Measurements from ENCODE around the gene CGN.

The CGN gene

DNA sequence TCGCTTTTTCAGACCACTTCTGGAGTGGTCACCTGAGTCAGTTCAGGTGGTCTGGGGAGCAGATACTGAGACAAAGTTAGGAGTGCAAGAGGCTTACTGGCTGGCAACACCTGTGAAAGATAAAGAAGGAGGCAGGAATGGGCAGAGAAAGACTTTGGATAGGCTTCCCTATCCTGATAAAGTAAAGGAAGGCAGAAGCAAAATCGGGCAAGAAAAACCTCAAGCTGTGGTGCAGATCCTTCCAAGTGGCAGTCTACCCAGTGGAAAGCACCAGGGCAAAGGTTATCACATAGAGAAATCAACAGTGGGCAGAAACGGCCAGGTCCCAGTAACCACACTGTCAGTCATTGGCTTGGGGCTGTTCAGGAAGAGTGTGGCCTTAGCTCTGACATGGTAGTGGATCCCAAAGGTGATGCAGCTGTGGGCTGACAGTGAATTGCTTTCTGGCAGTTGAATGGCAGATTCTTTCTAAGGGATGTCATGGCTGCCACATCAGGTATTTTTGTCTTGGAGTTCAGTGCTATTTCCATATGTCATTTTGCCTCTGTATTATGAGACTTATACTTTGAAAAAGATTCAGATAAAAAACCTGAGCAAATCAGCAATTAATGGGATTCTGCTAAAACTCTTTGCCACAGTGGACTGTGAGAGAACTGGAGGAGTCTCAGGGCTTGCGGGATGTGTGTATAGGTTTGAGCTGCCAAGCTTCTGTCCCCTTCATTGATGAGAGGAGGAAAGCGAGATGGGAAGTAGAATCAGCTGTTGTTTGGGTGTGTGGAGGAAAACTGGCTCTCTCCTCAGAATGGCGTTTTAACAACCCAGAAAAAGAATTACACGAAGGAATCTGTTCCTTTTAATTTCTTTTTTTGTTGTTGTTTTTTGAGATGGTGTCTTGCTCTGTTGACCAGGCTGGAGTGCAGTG lies 8.1 kb upstream of the CGN start:
- TF ChIP-seq, protein P1, sequence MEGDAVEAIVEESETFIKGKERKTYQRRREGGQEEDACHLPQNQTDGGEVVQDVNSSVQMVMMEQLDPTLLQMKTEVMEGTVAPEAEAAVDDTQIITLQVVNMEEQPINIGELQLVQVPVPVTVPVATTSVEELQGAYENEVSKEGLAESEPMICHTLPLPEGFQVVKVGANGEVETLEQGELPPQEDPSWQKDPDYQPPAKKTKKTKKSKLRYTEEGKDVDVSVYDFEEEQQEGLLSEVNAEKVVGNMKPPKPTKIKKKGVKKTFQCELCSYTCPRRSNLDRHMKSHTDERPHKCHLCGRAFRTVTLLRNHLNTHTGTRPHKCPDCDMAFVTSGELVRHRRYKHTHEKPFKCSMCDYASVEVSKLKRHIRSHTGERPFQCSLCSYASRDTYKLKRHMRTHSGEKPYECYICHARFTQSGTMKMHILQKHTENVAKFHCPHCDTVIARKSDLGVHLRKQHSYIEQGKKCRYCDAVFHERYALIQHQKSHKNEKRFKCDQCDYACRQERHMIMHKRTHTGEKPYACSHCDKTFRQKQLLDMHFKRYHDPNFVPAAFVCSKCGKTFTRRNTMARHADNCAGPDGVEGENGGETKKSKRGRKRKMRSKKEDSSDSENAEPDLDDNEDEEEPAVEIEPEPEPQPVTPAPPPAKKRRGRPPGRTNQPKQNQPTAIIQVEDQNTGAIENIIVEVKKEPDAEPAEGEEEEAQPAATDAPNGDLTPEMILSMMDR (IDR thresholded peaks at IDR 0.05; ENCODE audit: borderline replicate concordance, extremely low read depth, low read length, poor library complexity, severe bottlenecking): no peak
- no peak for TF ChIP-seq EZH2 (IDR thresholded peaks at IDR 0.05; ENCODE audit: borderline replicate concordance, low read depth, low read length, severe bottlenecking)
- no peak for DNase-seq
- no peaks in the 10 kb centered on the region for H3K36me3 ChIP-seq (ENCODE audit: insufficient read depth, low read length)
- no peak overlapping the region for H3K4me2 ChIP-seq (ENCODE audit: insufficient read depth, low read length)
- no peaks in the 10 kb centered on the region for H3K79me2 ChIP-seq (ENCODE audit: insufficient read depth, low read length)
- no peak for ATAC-seq (ENCODE audit: insufficient read depth, low read depth)
- no peaks in the 10 kb centered on the region for H3K4me1 ChIP-seq (ENCODE audit: insufficient read depth, low read length)
- H4K20me1 ChIP-seq (ENCODE audit: insufficient read depth, low read length): no peaks in the 10 kb centered on the region
- no peaks in the 10 kb centered on the region for H3K27me3 ChIP-seq (ENCODE audit: insufficient read depth, low read length, poor library complexity)
- H2AFZ ChIP-seq (ENCODE audit: low read depth, low read length): no peak overlapping the region
- H3K9ac ChIP-seq (ENCODE audit: low read depth, low read length): no peak overlapping the region
- H3K27ac ChIP-seq (ENCODE audit: low read length): no peak overlapping the region
- H3K4me3 ChIP-seq (ENCODE audit: low read depth in 1 of 2, low read length in 2 of 2): no peak overlapping the region
- H3K9me3 ChIP-seq (ENCODE audit: insufficient read depth, low read length, severe bottlenecking): no peaks in the 10 kb centered on the region

DNA sequence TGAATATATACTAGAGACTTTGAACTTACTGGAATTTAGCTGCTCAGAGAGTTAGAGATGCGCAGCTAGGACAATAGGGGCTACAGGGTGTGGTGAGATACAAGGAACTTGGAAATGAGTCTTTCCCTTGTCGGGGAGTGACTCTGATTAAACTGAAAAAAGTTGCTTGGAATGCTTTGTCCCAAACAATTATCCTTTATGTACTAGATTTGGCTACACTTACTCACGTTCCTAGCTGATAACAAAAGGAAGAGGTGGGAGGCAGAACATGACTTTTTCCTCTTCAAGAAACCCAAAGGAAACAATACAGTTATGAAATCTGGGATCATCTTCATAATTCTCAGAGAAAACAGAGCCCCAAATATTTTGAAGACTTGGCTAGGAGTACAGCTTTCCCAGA lies 6.9 kb upstream of the CGN start:
- no peaks in the 10 kb centered on the region for H3K4me1 ChIP-seq (ENCODE audit: insufficient read depth, low read length)
- no peak for ATAC-seq (ENCODE audit: insufficient read depth, low read depth)
- no peaks in the 10 kb centered on the region for H3K36me3 ChIP-seq (ENCODE audit: insufficient read depth, low read length)
- no peak overlapping the region for H3K9ac ChIP-seq (ENCODE audit: low read depth, low read length)
- no peak for DNase-seq
- H2AFZ ChIP-seq (ENCODE audit: low read depth, low read length): no peak overlapping the region
- no peak overlapping the region for H3K27ac ChIP-seq (ENCODE audit: low read length)
- H3K9me3 ChIP-seq (ENCODE audit: insufficient read depth, low read length, severe bottlenecking): no peaks in the 10 kb centered on the region
- no peak overlapping the region for H3K4me3 ChIP-seq (ENCODE audit: low read depth in 1 of 2, low read length in 2 of 2)
- H3K27me3 ChIP-seq (ENCODE audit: insufficient read depth, low read length, poor library complexity): no peaks in the 10 kb centered on the region
- H3K4me2 ChIP-seq (ENCODE audit: insufficient read depth, low read length): no peak overlapping the region
- TF ChIP-seq, protein P1 (IDR thresholded peaks at IDR 0.05; ENCODE audit: borderline replicate concordance, extremely low read depth, low read length, poor library complexity, severe bottlenecking): no peak
- TF ChIP-seq EZH2 (IDR thresholded peaks at IDR 0.05; ENCODE audit: borderline replicate concordance, low read depth, low read length, severe bottlenecking): no peak
- H4K20me1 ChIP-seq (ENCODE audit: insufficient read depth, low read length): no peaks in the 10 kb centered on the region
- H3K79me2 ChIP-seq (ENCODE audit: insufficient read depth, low read length): no peaks in the 10 kb centered on the region

DNA sequence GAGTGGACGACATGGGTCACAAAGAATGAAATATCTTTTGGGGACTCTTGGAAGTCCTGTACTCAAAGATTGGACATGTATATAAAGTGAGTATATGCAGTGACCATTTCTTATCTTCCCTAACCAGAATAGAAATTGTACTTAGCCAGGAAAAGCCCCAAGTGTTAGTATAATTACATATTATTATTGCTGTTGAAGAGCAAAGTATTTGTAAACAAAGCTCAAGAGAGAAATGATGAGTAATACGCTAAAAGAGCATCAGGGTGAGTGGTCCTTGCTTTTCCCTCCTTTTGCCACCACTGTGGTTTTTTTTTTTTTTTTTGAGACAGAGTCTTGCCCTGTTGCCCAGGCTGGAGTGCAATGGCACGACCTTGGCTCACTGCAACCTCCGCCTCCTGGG lies 6.4 kb upstream of the CGN start:
- ATAC-seq (ENCODE audit: insufficient read depth, low read depth) (no peak), DNase-seq (no peak)
- Histone ChIP-seq H3K4me3 (ENCODE audit: low read depth in 1 of 2, low read length in 2 of 2) (no peak overlapping the region), H3K36me3 (ENCODE audit: insufficient read depth, low read length) (no peaks in the 10 kb centered on the region), H3K9me3 (ENCODE audit: insufficient read depth, low read length, severe bottlenecking) (no peaks in the 10 kb centered on the region), H3K79me2 (ENCODE audit: insufficient read depth, low read length) (no peaks in the 10 kb centered on the region), H3K27me3 (ENCODE audit: insufficient read depth, low read length, poor library complexity) (no peaks in the 10 kb centered on the region), H3K9ac (ENCODE audit: low read depth, low read length) (no peak overlapping the region), H3K27ac (ENCODE audit: low read length) (no peak overlapping the region), H2AFZ (ENCODE audit: low read depth, low read length) (no peak overlapping the region), H3K4me1 (ENCODE audit: insufficient read depth, low read length) (no peaks in the 10 kb centered on the region), H3K4me2 (ENCODE audit: insufficient read depth, low read length) (no peak overlapping the region), H4K20me1 (ENCODE audit: insufficient read depth, low read length) (no peaks in the 10 kb centered on the region)
- TF ChIP-seq EZH2 (IDR thresholded peaks at IDR 0.05; ENCODE audit: borderline replicate concordance, low read depth, low read length, severe bottlenecking): no peak

DNA sequence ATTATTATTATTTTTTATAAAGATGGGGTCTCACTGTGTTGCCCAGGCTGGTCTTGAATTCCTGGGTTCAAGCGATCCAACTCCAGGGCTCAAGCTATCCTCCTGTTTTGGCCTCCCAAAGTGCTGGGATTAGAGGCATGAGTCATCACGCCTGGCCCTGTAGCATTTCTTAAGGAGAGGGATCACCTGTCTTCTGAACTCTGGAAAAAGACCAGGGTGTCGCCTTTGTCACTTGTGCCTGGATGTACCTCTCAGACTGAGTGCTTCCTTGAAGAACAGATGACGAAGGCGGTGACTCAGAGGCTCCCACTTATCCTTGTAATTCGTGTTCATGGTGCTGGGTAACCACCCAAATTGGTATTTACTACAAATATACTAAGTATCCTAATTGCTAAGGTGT lies 2.4 kb upstream of the CGN start:
- no peaks in the 10 kb centered on the region for H3K36me3 ChIP-seq (ENCODE audit: insufficient read depth, low read length)
- H4K20me1 ChIP-seq (ENCODE audit: insufficient read depth, low read length): no peaks in the 10 kb centered on the region
- H3K9ac ChIP-seq (ENCODE audit: low read depth, low read length): no peak overlapping the region
- no peaks in the 10 kb centered on the region for H3K27me3 ChIP-seq (ENCODE audit: insufficient read depth, low read length, poor library complexity)
- H3K79me2 ChIP-seq (ENCODE audit: insufficient read depth, low read length): no peaks in the 10 kb centered on the region
- H3K4me2 ChIP-seq (ENCODE audit: insufficient read depth, low read length): no peak overlapping the region
- DNase-seq (no peak), ATAC-seq (ENCODE audit: insufficient read depth, low read depth) (no peak)
- no peak for TF ChIP-seq EZH2 (IDR thresholded peaks at IDR 0.05; ENCODE audit: borderline replicate concordance, low read depth, low read length, severe bottlenecking)
- TF ChIP-seq, protein P1 (IDR thresholded peaks at IDR 0.05; ENCODE audit: borderline replicate concordance, extremely low read depth, low read length, poor library complexity, severe bottlenecking): no peak
- H3K4me1 ChIP-seq (ENCODE audit: insufficient read depth, low read length): peaks cover 29% of the 10 kb centered on the region
- H3K27ac ChIP-seq (ENCODE audit: low read length): no peak overlapping the region
- no peaks in the 10 kb centered on the region for H3K9me3 ChIP-seq (ENCODE audit: insufficient read depth, low read length, severe bottlenecking)
- no peak overlapping the region for H3K4me3 ChIP-seq (ENCODE audit: low read depth in 1 of 2, low read length in 2 of 2)
- H2AFZ ChIP-seq (ENCODE audit: low read depth, low read length): no peak overlapping the region
